Ovary (tissue), 3 donors: ENCODE results near the gene MAML2.

ENCODE experiments used
- EP300 ChIP-seq: sonication (generic); formaldehyde crosslinking; IDR thresholded peaks from one replicate; pipeline ENCODE4 v1.6.1; 2017; ENCODE audit warnings: antibody characterized with exemption
- POLR2A ChIP-seq: fragments of 450-650 bp; IDR thresholded peaks from one replicate; pipeline ENCODE4 v1.6.1; 2017; ENCODE audit warnings: antibody characterized with exemption, mild to moderate bottlenecking, moderate library complexity
- TF ChIP-seq, protein P1 (sequence below), 3 donors: fragments of 450-650 bp in 2 of 3; fragments of 200-600 bp in 1 of 3; IDR thresholded peaks; one replicate each; pipeline versions ENCODE4 v1.5.1 to v1.8.0; 2016 to 2022; ENCODE audit warnings: antibody characterized with exemption in 3 of 3, mild to moderate bottlenecking in 1 of 3
- donor health status: DM: no; HTN: no; CAD: no.

DNA sequence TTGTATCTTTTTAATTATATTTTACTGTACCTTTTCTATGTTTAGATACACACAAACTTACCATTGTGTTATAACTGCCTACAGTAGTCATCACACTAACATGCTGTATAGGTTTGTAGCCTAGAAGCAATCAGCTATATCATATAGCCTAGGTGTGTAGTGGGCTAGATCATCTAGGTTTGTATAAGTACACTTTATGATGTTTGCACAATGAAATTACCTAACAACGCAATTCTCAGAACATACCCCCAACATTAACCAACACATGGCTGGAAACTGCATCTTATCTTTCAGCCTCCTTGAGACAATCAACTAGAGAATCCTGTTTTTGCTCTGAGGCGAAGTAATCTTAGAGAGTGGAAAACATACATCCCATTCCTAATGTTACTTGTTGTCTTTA lies 358.9 kb downstream of the MAML2 start:
- TF ChIP-seq POLR2A (no peak), EP300 (no peak)
- TF ChIP-seq, protein P1, sequence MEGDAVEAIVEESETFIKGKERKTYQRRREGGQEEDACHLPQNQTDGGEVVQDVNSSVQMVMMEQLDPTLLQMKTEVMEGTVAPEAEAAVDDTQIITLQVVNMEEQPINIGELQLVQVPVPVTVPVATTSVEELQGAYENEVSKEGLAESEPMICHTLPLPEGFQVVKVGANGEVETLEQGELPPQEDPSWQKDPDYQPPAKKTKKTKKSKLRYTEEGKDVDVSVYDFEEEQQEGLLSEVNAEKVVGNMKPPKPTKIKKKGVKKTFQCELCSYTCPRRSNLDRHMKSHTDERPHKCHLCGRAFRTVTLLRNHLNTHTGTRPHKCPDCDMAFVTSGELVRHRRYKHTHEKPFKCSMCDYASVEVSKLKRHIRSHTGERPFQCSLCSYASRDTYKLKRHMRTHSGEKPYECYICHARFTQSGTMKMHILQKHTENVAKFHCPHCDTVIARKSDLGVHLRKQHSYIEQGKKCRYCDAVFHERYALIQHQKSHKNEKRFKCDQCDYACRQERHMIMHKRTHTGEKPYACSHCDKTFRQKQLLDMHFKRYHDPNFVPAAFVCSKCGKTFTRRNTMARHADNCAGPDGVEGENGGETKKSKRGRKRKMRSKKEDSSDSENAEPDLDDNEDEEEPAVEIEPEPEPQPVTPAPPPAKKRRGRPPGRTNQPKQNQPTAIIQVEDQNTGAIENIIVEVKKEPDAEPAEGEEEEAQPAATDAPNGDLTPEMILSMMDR (IDR thresholded peaks at IDR 0.05): no peak
